CD4-positive, alpha-beta T cell treated with Interferon gamma for 1 hour (primary cell): ENCODE measurements around the gene IMPDH1.

Experiments used
- DNase-seq: peaks from one replicate; pipeline ENCODE4 v3.0.0-alpha.2; 2020

Gene IMPDH1

DNA sequence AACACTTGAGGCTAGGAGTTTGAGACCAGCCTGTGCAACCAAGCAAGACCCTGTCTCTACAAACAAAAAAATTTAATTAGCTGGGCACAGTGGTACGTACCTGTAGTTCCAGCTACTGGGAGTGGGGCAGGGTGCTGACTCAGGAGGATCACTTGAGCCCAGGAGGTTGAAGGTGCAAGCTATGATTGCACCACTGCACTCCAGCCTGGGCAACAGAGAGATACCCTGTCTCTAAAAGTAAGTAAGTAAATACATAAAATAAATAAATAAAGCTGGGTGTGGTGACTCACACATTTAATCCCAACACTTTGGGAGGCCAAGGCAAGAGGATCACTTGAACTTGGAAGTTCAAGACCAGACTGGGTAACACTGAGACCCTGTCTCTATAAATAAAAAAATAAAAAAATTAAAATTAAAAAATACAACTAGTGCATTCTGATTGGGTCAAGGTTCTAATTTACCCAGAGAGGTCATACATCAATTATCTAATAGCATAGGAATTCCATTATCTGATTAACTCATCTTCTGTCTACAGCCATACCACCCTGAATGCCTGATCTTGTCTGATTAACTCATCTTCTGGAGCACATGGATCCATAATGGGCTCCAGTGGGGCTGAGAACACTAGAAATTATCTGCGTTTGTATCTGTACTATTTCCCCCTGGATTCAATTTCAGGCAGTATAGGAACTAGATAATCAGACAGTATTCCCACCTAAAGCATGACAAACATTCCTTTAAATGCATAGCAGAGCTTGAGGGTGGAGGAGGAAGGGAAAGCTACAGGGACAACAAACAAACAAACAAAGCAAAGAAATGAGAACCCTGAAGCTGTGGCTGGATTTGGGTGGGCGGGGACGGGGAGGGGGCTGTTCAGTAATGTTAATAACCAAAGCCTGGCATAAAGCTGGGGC, 24.9 kb upstream of the IMPDH1 start:
- DNase-seq, result no peak

DNA sequence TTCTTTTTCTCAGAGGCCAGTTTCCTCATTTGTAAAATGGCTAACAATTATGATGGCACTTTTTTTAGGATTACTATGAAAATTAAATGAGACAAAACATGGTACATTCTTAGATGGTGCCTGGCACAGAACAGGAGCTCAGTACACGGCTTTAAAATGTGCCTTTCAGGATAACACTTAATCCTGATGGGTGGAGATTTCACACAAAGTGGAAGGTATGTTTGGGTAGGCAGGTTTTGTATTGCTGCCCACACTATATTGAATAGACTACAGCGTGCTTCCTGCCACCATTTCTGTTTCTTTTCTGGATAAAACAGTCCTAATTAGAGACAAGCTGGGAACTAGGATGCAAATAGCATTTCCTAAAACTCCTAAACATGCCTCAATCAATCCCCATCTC, 22.0 kb upstream of the IMPDH1 start:
- DNase-seq, result no peak

DNA sequence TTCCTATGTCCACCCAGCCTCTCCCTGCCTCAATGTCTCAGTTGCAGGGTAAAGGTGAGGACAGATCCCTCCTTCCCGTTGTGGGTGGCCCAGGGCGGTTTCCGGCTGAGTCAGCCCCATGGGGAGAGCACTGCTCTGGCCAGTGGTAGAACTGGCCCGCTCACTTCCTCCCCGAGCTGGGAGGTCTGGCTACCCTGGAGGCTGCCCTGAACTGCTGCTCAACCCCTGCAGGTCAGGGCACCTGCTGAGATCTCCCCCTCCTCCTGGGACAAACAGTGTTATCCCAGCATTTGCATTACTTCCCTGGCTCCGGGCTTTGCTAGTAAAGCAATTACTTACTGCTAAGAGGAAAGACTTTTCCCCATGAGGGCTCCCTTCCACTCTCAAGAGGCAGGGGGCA, 21.4 kb upstream of the IMPDH1 start:
- DNase-seq, result no peak

DNA sequence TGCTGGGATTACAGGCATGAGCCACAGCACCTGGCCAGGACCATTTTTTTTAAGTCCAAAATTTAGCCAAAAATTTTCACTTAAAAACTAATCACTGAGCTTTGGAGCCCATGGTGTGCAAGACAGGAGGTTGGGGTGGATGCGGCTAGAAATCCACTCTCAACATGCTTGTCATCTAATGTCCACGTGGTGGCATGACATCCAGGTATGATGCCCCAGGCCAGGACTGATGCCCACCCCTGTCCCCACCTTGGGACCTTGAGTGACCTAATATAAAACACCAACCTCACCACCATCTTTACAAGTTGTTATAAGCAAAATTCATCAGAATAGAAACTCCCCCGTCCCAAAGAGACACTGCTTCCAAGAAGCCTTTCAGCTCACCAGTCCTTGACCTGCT, 20.4 kb upstream of the IMPDH1 start:
- no peak for DNase-seq

DNA sequence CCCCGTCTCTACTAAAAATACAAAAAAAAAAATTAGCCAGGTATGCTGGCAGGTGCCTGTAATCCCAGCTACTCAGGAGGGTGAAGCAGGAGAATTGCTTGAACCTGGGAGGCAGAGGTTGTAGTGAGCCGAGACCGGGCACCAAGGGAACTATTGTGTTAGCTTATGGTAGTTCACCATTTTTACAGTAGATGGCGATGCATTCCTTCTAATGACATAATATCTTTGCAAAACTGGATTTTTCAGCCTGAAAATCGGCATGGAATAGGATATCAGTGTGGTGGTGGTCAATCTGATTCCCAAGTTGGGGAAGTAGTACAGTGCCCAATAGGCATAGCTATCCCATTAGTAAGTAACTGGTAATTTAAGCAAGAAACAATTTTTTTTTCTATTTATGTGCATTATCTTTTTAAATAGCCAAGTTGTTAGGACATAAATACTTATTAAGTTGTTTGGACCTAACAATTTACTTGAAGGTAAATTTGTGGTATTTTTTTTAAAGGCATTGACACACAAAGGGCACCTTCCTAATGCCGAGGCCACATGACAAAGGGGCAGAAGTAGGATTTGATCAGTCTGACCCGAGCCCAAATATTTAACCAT, 17.6 kb upstream of the IMPDH1 start:
- DNase-seq, result no peak

DNA sequence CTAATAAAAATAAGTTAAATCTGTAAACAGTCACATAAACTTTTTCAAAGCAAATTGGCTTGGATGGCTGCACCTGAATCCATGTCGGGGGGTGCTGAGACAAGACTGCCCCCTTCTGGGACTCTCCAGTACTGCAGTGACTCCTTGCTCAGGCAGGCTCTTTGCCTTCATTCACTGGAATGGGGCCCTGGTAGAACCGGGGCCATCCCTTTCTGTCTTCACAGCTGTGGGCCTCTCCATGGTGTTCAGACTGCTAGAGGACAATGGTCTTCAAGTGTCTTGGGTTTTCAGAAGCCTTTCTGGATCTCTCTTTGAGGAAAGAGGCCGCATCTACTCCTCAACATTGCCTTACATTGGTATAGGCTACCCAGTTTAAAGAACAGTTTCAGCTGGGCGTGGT, 16.1 kb upstream of the IMPDH1 start:
- peak; percentile 68 for DNase-seq

DNA sequence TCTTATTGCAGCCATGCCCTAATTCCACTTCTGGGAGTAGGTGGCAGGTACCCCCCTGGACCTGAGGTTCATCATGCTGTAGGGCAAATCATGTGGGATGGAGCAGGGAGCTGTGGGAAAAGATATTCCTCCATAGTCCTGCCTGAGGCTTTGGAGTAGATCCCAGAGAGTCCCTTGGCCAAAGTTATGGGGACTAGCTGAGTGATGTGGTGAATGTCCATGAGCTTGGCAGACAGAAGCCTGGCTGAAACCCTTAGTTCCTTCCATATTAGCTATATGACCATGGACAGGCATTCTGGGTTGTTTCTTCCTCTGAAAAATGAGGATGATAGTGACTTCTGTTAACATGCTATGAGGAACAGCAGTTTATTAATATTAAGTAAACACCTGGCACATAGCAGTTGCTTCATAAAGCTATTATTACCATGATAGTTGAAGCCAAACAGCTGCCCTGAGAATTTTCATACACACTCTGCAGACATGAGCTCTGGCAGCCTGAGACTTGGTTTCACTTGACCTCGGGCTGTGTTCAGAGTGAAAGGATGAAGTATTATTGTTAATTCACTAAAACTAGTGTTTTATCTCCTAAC, 15.0 kb upstream of the IMPDH1 start:
- no peak for DNase-seq

DNA sequence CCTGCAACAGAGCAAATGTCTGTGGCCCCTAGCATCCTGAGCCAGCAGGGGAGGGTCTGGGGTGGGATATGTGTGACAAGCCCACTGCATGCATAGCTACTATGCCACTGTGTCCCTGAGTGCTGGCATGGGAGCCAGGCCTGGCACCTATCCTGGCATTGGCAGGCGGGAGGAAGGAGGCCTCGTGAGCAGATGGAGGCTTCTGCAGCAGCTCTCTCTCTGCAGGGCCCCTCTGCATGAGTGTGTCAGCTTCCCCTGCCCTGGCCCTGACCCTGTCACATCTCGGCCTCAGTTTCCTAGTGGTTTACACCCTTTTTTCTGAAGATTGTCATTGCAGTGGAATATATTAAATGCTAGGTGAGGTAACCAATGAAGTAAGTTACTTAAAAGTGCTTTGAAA, 13.1 kb upstream of the IMPDH1 start:
- DNase-seq, result peak; percentile 60

DNA sequence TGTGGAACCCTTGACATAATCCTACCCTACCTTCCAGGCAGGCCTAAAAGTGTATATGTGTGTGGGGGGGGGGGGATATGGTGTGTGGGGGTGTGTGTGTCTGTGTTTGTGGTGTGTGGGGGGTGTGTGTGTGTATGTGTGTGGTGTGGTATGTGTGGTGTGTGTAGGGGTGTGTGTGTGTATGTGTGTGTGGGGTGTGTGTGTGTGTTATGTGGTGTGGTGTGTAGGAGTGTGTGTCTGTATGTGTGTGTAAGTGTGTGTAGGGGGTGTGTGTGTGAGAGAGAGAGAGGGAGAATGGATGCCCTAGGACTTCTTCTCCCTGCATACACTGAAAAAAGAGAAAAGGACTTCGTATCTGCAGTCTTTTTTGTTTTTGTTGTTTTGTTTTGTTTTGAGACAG, 12.3 kb upstream of the IMPDH1 start:
- no peak for DNase-seq

DNA sequence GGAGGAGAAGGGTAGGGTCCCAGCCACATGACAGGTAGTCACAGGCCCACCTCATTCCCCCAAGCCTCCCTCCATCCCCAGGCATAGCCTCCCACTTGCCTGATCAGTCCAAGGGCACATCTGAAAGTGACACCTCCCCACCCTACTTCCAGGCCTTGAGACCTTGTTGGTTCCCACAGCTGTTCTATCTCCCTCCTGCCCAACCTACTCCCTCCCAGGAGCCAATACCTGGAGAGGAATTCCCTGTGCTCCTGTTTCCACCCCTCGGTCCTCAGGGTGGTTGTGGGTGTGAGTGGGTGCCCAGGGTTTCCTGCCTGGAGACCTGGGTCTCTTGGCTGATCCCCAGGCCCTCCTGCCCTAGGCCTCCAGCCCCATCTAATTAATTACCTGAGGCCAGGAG, 11.6 kb upstream of the IMPDH1 start:
- no peak for DNase-seq

DNA sequence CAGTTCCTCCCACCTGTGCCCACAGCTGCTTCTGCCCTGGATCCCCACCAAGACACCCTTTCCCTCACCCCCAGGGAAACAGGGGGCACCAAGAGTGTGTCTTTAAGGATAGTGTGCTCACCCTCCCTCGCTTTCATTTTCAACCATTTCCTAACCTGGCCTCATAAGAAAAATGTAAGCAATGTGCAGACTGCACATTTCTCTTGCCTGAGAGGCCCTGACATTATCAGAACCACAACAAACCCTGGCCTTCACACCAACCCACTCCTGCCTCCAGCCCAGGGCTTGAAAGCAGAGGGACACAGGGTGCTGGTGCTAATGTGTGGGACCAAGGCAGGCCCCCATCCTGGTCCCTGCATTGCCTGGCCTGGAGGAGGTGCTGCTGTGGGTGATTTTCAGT, 11.0 kb upstream of the IMPDH1 start:
- DNase-seq, result no peak

DNA sequence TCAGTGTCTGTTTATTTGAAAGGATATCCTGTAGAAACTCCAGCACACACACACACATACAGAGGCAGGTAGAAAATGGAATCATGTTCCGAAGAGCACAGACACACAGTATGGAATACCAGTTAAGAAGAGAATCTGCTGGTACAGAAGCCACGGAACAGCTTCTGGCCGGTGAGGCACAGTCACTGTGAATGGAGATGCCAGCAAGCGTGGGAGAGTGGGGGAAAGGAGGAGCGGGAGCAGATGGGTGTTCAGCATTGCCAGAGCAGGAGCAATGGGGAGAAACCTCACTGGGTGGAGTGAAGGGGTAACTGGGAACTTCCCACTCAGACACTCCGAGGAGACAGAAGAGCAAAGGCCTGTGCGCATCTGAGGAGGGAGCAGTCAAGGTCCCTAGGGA, 9.5 kb upstream of the IMPDH1 start:
- no peak for DNase-seq

DNA sequence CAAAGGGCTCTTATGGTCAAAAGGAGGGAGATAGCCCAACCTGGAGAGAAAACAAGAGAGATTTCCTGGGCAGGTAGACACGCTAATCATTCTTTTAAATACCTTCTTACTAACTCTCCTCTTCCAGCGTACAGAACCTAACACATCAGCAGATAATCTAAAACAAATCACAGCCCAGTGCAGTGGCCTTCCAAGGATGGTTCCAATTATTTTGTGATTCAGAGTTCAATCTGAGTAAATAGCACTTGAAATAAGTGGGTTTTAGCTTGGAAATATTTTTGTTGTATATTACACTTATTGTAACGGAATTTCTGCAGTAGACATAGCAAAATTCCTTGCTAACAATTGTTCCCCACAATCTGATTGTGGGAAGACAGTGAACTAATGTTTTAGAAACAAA, 7.3 kb upstream of the IMPDH1 start:
- no peak for DNase-seq

DNA sequence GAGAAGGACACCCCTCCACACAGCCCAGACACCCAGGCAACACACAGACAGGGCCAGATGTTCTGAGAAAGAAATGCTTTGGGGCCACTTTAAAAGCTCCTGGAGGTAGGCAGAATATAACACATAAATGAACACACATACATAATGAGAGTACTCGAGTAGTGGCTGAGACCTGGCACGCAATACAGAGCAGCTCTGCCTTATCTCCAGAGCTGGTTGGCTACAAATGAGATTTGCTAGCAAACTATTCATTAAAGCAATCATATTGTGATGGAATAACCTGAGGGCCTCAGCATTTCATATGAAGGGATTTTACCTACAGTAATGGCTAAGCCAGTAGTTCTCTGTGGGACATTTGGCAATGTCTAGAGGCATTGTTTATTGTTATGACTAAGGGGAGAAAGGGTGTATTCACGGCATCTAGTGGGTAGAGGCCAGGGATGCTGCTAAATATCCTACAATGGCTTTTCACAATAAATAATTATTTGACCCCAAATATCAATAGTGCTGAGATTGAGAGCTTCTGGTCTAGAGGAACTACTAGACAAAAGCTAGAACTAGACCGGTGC, 5.5 kb upstream of the IMPDH1 start:
- DNase-seq, result no peak

DNA sequence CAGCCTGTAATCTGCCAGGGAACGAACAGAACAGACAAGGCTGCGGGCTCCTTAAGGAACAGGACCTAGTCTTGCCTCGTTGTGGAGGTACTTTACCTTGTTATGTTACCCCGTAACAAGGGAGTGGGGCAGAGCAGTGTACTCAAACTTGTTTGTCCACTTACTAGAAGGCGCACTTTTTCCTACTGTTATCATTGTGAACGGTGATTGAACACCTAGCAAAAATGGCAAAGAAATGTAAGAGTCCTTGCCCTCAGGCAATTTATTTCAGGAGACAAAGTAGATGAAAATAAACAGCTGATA, 620 bp upstream of the IMPDH1 start:
- no peak for DNase-seq

DNA sequence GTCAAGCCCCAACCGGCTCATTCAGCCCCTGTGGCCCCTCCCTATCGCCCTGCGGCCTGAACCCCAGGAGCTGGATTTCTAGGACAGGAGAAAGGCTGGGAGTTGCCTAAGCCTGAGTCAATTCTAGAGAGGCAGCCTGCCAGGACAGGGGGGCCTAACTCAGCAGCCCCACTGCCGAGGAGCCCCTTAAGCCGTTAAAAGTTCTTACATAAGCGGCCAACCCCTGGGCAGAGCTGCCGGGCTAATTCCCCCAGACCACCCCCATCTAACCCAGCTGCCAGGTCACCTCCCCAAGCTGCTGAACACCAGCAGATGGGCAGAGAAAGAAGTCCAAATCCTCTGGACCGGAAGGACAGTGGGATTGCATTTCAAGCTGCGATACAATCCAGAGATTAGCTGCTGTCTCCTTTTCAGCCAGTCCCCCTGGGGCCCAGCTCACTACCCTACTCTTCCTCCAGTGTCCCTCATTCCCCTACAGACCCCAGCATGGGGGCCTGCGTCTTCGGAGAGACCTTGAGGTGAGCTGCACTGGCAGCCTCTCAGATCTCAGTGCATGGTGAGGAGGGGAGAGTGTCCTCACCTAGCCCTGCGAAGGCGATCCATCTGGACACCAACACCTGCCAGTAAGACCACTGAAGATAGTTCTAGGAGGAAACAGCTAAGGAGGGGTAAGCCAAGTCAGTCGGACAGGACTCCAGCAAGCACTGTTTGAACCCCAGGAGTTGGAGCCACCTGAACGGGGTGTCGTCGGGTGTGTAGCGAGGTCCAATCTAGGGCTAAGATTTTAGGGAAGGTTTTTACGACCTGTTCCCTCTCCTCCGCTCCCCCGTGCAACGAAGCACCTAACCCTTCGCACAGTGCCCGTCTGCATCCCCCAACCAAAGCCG, 830 bp downstream of the IMPDH1 start:
- no peak for DNase-seq

DNA sequence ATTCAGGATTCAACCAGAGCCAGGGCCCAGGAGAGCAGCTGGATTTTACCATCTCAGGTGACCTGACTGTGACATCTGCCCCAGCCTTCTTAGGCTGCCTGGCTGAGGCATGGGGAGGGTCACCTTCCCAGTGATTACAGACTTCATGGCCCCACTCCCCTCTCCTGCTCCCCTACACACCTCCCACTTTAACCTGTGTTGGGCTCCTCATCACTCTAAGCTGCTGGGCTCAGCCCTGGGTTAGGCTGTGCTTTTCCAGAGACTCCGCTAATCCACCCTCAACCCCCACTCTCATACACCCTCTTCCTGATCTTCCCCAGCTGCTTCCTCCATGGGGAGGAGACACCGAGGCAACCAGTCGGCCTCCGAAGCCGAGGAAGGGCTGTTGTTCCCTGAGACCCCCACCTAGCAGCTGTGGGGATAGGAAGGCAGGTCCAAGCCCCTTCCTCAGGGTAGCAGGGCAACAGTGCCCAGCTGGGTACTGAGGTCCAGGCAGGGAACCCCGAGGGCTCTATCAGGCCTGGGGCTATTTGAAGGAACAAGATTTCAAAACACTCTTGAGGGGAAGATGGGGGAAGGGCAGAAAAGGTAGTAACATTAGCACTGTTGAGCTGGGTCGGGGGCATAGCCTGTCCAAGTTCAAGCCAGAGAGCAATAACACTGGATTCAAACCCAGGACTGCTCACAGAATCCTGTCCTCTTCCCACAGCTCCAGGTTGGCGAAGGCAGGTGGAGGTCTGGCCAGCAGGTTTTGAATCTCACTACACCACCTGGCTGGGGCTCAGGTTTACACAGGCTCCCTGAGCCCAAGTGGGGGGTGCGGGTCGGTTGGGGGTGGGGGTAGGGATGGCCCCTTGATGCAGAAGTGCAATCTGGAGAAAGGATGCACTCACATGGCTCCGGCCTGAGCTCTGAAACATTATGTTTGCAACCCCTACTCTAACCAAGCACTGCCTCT, 1.8 kb downstream of the IMPDH1 start:
- no peak for DNase-seq

DNA sequence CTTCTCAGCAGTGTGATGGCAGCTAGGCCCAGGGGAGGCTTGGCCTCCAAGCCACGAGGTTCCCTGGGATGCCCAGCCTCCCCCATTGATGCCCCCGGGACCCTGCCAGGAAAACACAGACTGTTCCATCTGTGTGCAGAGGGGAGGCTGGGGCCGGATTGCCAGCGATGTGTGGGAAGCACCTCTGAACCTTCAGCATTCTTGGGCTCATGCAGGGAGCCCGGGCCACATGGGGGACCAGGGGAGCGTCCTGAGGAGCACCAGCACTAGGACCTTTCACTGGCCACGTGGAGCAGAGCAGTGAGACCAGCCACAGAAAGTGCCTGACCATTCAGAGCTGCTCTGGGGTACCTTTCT, 2.6 kb downstream of the IMPDH1 start:
- no peak for DNase-seq

DNA sequence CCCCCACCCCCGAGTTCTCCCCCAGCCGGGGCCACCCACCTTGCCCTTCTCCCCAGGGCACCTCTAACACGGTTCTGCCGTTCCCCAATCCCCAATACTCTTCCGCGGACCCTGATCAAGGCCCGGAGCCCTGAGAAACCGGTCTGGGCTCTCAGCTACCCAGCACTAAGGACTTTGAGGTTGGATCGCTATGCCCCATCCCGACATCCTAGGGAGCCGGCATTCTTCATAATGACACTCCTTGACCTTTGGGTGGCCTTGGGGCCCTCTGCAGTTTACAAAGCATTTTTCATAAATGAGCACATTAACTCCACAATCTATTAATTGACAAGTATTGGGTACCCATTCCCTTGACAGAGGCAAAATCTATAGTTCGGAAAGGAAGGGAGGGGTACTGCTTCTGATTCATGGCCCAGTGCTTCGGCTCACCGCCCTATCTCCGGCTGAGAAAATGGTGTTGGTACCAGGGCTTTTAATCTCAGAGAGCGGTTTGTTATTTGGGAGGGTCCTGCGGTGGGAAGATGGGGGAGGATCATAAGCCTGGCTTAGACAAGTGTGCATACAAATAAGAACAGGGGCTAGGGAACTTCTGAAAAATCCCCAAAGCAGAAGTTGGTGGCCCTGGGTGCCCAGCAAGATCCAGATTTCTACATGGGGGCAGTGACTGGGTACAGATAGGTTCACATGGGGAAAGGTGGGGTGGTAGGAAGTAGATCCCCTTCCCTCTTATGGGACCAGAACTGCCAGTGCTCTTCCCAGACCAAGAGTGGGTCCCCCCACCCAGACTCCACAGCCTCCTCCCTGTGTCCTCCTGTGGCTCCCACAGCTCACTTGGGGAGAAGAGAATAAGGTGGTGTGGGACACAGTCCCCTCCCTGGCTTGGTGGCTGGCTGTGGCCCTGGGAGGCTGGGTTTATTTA, 3.2 kb downstream of the IMPDH1 start:
- DNase-seq, result no peak

DNA sequence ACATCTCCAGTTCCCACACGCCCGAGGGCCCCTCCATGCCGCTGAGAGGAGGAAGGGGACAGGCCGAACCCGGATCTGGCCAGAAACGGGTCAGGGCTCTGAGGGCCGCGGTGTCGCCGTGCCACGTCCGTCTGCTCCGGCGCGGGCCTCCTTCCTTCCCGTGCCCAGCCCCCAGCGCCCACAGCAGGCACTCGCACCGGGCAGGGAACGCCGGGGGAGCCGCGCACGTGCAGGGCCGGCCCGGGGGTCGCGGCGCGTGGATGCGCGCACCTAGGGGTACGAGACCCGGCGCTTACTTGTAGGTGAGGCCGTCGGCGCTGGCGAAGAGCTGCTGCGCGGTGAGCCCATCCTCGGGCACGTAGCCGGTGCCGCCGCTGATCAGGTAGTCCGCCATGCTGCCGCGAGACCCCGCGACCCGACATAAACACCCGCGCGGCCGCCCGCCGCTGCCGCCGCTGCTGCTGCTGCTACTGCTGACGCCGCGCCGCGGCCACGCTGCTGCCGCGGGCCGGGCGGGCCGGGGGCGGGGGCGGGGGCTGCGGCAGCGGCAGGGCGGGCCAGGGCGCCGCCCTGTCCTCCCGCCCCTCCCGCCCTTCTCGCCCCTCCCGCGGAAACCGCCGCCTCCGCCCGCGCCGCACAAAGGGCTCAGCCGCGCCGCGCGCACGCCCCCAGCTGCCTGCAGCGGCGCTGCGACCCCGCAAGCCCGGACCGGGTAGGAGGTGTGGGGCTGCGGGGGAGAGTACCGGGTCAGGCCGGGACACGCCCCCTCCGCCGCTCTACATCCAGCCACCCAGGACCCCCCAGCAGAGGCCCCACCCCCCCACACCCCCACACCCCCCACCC, 4.1 kb downstream of the IMPDH1 start:
- peak; percentile 60 for DNase-seq
